Parietal lobe (tissue), 2 donors: ENCODE results near the gene ASS1. TPM values are rescaled to one million over a fixed set of nuclear protein-coding genes. Genes with fewer than 3 reads are reported as not detected.

ENCODE experiments used
- small RNA-seq: library from RNA; depleted of rRNA; stranded (forward); fragments of <200 nt; gene quantifications from one replicate; pipeline ENCODE3, GENCODE V24; 2014; ENCODE audit warnings: low replicate concordance
- total RNA-seq: library from RNA; depleted of rRNA; stranded (reverse); fragments of >200 nt; gene quantifications from one replicate; pipeline ENCODE4 v1.2.3, GENCODE V29; 2014

The ASS1 gene
- total RNA-seq: 6.9 TPM

GRCh38 chr9:130444565-130445221 is at the start of gene ASS1:
Gene ASS1 (plus strand): TSS chr9:130444961. CDS start chr9:130452229, 7,268 bp downstream.

Small RNAs within 50 kb of the gene (small RNA-seq; reads per million reads assigned to genes)
- not detected for gene RN7SL665P

Other genes starting within 250 kb of the ASS1 start
- 0.31 TPM for gene HMCN2, start 179.2 kb upstream of the ASS1 start, total RNA-seq
- gene FUBP3, start 134.6 kb downstream of the ASS1 start, total RNA-seq: 68.5 TPM
- not detected for gene PRDM12, start 219.6 kb downstream of the ASS1 start, total RNA-seq
- gene EXOSC2, start 248.8 kb downstream of the ASS1 start, total RNA-seq: 56.0 TPM